ENCODE measurements around the gene LCT.

The LCT gene

DNA sequence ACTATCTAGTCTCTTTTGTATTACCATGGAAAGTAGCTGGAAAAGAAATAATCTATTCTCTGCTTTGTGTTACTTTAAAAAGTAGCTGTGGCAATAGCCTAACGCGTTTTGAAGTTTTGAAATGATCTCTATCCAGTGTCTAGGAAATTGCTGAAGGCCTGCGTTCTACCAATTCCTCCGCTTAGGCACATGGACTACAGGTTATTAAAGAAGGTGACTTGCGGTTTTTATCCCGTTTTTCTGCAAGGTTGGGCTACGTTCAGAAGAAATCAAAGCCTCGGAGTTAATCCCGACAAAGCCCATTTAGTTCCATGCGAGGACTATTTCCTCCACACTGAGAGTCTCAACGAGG lies 96.0 kb downstream of the LCT start:
- no peak for DNase-seq

DNA sequence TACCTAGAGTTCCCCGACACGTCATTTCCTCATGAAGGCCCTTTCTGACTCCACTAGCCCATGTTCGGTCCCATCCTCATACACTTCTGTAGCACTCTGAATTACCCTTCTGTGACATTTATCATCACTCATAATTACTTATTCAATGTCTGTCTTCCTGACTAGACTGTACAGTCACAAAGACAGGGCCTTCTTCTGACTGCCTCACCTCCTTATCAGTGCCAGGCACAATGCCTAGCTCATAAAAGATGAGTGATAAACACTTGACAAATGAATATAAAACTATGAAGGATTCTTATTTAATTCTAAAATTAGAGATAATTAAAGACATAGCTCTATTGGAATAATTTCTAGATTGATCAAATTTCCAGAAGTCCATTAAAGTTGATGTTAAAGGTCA lies 96.8 kb downstream of the LCT start:
- no peak for DNase-seq

Measured in T1000 (cell line).